HG03039 (cell line): Measurements from ENCODE around the gene NFATC3.

Experiments used
- ATAC-seq: cut with Tn5 transposase; IDR thresholded peaks from one replicate; pipeline ENCODE4 v1.9.1; 2021; ENCODE audit warnings: mild to moderate bottlenecking, moderate library complexity; ENCODE audit not compliant: unreplicated experiment

The NFATC3 gene

DNA sequence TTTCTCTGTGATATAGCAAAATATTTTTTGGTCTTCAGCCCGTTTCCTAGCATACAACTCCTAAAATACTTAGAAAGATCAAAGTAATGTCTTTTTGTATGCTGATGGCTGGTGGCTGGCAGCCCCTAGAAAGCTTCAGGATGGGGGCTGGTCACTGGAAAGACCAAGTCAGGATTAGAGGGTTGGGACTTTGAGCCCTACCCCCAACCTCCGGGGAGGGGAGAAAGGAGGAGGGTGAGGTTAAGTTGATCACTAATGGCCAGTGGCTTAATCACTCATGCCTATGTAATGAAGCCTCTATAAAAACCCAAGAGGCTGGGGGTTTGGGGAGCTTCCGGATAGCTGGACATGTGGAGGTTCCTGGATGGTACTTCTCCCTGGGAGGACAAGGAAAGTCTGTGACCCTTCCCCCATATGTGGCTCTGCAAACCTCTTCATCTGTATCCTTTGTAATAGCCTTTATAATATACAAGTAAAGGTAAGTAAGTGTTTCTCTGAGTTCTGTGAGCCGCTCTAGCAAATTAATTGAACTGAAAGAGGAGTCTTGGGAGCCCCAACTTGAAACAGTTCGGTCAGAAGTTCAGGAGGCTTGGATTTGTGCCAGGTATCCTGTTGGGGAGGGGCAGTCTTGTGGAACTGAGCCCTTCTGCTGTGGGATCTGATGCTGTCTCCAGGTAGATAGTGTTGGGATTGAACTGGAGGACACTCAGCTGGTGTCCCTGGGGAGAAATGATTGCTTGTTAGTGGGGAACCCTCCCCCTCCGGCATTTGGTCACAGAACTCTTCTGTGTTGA lies 182.6 kb downstream of the NFATC3 start:
- ATAC-seq: no peak

GRCh38 chr16:68269793-68270192 lies 184.6 kb downstream of the NFATC3 start:
- ATAC-seq: no peak

GRCh38 chr16:68270353-68270752 lies 185.2 kb downstream of the NFATC3 start:
- no peak for ATAC-seq

GRCh38 chr16:68272507-68273209 lies 187.5 kb downstream of the NFATC3 start:
- no peak for ATAC-seq

DNA sequence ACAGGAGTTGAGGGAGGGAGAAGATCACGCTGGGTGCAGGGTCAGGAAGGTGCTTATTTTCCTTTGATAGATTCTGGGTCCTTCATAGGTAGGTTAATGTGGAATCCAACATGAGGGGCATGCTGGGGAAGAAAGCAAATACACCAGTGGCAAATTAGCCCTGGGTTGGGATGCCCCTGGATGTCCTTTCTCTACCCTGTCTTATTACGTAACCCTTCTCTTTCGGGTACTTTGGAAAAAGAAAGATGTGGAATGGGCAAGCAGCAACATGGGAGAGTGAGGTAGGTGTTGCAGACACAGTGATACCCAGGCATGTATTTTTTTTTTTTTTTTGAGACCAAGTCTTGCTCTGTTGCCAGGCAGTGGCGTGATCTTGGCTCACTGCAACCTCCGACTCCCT lies 188.3 kb downstream of the NFATC3 start:
- ATAC-seq: no peak

- ATAC-seq: no peak
These were observed 188.7 kb downstream of the NFATC3 start for GRCh38 chr16:68273896-68274295.

DNA sequence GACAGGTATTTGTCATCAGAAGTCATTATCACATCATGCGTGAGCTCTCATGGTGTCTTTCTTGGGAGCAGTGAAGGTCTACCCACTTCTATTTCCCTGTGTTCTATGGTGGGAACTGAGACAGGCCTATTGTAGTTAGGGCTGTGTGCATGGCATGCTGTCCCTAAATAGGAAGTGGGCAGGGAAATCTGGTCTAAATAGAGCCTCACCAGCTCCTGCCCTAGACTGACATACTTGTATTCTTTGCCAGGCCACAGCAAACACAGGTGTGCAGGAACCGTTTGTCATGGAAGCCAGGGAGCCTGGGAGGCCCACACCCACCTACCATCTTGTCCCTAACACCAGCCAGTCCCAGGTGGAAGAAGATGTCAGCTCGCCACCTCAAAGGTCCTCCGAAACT lies 189.3 kb downstream of the NFATC3 start:
- no peak for ATAC-seq

DNA sequence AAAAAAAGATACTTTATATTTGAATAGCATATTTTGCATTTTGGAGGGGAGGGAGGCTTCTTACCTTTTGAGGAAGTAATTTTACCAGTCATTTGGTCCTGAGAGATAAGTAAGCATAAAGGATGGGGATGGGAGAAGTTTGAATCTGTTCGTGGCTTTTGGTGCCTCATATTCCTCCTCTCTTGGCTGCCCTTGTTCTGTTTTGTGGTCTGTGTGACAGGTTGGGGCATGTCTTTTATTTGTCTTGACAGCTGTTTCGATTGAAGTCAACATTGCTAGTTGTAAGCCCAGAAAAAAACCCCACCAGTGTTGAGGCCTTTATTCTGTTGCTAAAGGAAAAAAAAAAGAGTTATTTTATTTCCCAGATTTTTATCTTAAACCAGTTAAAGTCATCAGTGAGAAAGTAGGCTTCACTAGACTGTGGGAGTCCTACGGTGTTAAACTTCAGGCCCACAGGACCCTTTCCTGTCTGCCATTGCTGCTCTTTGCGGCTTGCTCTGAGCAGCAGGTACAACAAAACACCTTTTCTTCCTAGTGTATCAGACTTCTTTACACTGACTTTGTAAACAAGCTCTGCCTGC lies 190.5 kb downstream of the NFATC3 start:
- peak; percentile 63 for ATAC-seq

- ATAC-seq: no peak
These were observed 191.1 kb downstream of the NFATC3 start for GRCh38 chr16:68276223-68276622.
